Measurements from ENCODE around the gene MUC20.
"Not testable (repeated sequence)": the region's sequence is repeated elsewhere in the genome, so short reads cannot be mapped to it uniquely, and the experiment has no call there.

DNA sequence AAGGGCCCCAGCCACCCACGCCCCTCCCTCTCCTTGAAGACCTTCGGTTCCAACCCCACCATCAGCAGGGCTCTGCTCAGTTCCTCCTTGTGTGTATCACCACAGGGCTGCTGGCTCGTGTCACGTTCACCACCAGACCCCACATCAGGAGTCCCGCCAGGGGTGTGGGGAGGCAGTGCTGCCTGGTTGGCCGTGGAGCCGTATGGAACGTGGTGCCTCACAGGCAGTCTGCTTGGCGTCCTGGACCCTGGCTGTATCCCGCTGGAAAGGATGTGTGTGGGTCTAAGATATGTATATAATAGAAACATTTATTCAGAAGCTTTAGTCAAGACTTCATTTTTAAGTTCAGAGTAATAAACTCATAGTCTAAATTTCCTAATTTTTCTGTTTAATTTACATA lies 40.1 kb upstream of the MUC20 start:
- TF ChIP-seq CTCF (IDR thresholded peaks at IDR 0.05; ENCODE audit: insufficient read depth, low read depth, low read length); EZH2 (IDR thresholded peaks at IDR 0.05; ENCODE audit: insufficient read depth, low read length): not testable (repeated sequence)
